ENCODE data around the gene OPCML.

The OPCML gene

DNA sequence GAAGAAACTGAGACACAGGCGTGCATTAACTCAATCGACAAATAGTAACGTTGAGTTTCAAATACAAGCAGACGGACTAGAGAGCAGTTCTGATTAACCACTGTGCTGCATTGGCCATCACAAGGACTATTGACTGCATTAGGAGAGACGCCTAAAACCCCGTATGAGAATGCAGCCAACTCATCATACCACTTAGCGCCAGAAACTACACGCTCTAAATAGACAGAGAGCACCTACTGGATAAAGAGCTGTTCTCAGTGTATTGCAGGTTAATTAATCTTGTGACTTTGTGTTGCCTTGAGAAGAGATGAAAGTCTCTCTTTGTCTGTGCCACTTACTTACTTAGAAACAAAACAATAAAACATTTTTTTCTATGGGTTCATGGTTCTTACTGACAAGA is 484.0 kb downstream of the OPCML start:
- in situ Hi-C loops (cut with MboI; ENCODE audit: low sequenced_read_pairs): no loop called here

DNA sequence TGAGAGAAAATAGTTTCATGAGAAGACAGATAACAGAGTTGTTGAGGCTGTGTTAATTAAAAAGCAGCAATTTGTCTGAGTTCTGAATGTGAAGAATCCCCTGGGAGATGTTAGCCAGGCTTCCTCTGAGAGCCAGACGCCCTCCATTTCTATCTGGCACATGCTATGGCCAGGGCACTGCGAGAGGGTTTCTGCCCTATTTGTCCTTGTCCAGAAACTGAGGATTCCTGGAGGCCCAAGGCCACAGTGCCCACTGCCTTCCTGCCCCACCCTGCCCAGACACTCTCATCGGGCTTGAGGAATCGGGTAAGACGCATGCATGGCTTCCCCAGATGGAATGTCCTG is 484.6 kb downstream of the OPCML start:
- in situ Hi-C loops (cut with MboI; ENCODE audit: low sequenced_read_pairs): no loop called here

DNA sequence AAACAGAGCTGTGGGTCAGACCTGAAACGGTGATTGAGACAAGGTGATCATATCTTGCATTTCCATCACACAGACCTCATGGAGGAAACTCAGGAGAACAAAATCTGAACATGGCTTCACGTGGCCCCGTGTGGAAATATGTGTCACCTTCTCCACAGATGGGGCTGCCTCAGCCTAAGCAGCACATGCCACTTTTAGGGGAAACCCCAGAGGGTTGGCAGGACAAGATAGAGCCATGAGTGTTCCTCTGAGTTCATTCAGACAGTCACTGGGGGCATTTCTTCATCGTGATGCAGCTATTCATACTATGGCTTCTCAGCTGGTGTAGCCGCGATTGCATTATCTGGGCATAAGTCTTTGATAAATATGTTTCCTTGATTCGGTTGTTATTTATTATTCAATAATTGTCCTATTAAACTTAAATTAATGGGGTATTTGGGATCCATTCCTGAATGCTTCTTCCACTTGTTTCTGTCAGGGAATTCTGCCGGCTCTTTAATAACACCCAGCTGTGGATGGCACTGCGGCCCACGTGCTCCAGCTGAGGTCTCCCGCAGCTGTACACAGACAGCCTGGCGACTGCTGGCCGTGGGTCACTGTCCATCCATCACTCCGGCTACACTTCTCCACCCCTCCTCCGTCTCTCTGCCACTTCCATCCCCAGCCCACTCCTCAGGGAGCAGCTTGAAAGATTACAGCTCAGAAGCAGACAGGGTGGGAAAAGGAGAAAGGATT is 485.1 kb downstream of the OPCML start:
- in situ Hi-C loops (cut with MboI; ENCODE audit: low sequenced_read_pairs): no loop called here

DNA sequence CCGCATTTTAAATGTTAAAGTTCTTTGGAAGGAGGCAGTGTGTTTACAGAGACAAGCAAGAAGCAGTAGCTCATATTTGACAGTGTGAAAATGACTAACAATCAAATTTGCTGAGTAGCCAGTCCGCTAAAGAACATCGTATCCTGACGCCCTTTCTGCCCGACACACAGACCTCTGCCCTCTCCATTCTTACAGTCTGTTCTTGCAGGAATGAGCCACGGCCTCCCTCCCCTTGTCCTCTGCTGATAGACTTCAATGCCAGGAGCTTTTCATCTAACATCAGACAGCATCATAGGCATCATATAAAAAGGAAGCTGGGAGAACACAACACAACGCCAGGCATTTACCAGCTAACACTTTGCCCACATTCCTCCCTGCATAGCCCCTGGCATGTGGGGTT is 486.0 kb downstream of the OPCML start:
- in situ Hi-C loops (cut with MboI; ENCODE audit: low sequenced_read_pairs): no loop called here

DNA sequence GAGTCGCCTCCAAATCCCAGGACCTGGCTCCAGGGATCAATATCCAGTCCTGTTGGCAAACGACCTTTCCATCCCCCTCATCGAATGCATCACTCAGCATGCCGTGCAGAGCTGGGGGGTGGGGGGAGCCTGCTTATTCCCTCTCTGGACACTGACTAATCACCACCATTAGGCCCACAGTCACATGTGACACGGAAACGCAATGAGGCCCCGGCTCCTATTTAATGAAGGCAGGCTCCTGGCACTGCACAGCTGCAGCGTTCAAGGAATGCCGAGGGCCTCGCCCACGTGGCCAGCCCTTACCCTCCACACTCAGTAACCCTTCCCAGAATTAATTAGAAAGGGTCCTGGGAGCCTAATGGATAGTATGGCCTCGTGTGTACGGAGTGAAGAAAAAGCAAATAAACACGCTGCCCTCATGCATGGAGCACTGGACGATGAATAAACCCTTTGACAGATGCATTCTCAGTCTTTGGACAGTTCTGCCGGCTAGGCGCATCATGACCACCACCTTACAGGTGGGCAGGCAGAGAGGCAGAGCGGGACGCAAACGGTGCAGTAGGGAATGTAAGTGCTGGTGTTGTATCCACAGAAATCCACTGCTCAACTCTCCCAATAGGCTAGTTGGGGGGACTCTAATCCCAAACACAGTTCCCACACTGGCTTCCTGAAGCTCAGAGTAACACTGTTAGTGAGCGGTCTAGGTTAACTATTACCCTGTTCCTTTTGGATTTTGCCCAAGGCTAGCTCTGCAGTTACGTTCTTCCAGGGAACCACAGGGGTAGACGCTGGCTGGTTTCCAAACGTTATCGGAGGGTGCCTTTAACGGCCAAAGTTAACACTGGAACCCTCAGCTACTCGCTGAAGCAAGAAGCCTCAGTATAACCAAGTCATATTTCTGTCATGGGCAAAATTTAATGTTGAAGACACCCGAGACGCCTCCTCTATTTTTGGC is 490.1 kb downstream of the OPCML start:
- in situ Hi-C loops (cut with MboI; ENCODE audit: low sequenced_read_pairs): no loop called here

DNA sequence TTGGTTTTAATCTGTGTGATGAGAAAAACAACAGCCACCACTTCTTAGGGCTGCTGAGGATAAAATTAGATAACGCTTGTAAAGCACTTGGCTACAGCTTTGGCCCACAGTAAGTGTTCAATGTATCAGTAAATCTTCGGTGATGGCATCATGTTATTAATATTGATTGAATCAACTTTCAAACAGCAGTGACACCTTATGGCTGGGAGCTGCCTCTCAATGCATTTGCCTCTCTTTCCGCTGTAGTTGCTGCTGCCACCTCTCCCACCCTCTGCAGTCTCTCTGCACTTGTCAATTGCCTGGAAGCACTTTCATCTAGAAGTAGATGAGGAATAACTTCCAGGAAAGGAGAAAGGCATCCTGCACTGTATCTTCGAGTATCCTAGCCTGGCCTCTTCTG is 491.1 kb downstream of the OPCML start:
- in situ Hi-C loops (cut with MboI; ENCODE audit: low sequenced_read_pairs): no loop called here

DNA sequence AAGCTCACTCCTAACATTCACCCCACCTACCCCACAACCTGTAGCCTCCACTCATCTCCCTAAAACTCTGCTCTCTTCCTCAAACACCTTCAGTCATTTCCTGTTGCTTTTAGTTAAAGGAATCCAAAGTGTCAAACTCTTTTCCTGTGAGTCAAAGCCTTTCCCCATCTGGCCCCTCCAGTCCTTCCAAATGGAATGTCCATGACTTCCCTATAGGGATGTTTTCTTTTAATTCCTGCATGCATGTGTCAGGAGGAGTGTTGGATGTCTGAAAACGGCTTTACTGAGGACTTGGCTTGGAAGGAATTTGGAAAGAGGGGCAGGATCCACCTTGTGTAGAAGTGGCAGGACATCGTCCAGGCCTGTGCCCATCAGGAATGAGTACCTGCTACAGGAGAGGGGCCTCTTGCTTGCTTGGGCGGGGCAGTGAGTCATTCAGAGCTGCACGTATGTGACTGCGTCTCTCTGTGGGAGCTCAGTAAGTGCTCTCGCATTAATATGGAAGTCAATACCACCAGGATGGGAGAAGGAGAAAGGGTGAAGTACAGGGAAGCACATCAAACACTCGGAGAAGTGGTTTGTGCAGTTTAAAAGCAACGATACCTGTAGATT is 491.9 kb downstream of the OPCML start:
- in situ Hi-C loops (cut with MboI; ENCODE audit: low sequenced_read_pairs): no loop called here

DNA sequence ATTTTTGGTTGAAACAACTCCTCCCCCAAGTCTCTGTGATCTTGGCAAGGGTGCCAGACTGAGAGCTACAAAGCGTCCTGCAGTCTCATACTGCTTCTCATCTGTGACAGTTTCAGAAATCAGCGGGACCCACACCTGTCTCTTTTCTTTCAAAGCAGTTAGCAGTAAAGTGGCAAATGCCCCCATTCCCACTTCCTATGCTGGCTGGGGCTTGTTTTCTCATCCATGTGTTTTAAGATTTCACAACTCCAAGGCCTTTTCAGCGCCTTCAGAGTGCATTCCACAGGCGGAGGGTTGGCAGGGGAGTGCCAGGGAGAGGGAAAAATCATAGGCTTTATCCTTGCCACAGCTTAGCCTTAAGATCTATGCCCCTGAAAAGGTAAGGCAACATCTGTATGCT is 493.5 kb downstream of the OPCML start:
- in situ Hi-C loops (cut with MboI; ENCODE audit: low sequenced_read_pairs): no loop called here

DNA sequence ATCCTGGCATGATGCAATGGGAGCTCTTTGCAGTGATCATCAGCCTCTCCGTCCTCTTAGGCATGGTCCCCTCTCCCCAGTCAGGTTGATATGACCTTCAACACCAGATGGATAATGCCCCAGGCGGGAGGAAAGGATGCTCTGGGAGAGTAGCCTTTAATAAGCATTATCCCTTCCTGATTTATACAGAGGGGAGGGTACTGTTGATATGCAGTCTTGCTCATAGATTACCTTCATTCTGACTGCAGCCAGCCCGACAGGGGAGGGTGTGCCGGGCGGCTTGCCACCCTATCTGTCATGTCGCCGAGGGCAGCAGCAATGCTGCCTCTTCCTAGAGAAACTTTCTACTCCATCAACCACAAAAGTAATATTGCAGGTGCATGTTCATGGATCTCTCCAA is 497.4 kb downstream of the OPCML start:
- in situ Hi-C loops (cut with MboI; ENCODE audit: low sequenced_read_pairs): no loop called here

DNA sequence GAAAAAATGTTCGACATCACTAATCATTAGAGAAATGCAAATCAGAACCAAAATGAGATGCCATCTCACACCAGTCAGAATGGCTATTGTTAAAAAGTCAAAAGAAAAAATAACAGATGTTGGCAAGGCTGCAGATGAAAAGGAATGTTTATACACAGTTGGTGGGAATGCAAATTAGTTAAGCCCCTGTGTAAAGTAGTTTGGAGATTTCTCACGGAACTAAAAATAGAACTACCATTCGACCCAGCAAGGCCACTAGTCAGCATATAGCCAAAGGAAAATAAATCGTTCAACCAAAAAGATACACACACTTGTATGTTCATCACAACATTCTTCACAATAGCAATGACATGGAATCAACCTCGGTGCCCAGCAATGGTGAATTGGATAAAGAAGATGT is 503.2 kb downstream of the OPCML start:
- in situ Hi-C loops (cut with MboI; ENCODE audit: low sequenced_read_pairs): no loop called here

DNA sequence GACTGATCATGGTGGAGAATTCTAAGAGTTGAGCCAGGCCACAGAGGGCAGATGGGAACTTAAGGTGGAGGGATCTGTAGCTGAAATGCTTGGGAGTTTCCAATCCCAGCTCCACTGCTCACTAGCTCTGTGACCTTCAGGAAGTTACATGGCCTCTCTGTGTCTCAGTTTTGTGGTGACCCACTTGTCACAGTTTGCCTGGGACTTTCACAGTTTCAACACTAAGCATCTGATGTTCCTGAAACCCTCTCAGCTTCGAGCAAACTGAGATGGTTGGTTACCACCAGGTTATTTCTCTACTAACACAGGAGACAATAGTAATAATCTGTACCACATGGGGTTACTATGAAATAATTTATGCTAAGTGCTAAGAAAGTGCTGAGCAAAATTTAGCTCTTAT is 505.3 kb downstream of the OPCML start:
- in situ Hi-C loops (cut with MboI; ENCODE audit: low sequenced_read_pairs): no loop called here

DNA sequence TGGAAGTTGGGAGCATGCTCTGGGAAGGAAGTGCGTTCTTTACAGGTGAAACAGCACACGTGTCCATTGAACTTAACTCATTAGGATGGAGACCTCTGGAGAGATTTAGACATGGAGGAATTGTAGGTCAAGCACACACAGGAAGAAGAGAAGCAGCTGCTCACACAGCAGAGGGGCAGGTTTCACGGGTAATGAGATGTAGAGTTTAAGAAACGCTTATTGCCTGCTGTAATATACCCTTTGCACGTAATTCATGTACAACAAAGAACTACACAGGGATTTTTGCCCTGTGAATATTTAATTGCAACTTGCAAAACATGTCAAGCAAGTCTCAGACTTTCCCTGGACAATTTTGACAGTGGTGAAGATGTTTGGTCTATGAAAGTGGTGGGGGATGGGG is 508.0 kb downstream of the OPCML start:
- in situ Hi-C loops (cut with MboI; ENCODE audit: low sequenced_read_pairs): no loop called here

DNA sequence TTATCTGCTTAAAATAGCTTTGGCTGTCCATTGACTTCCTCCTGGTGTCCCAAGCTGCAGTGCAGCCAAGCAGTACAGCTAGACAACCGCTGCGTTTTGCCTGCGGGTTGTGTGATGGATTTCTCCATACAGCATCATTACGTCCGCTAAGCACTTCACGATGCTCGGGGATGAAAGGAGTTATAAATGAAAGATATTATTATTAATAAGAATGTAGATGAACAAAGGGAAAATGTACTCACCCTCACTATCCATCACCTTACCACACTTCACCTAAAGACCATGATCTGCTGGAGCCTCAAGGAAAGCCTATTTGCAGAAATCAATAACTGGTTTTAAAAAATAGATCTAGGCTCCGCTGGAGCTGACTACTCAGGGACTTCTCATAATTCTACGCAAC is 509.1 kb downstream of the OPCML start:
- in situ Hi-C loops (cut with MboI; ENCODE audit: low sequenced_read_pairs): no loop called here

DNA sequence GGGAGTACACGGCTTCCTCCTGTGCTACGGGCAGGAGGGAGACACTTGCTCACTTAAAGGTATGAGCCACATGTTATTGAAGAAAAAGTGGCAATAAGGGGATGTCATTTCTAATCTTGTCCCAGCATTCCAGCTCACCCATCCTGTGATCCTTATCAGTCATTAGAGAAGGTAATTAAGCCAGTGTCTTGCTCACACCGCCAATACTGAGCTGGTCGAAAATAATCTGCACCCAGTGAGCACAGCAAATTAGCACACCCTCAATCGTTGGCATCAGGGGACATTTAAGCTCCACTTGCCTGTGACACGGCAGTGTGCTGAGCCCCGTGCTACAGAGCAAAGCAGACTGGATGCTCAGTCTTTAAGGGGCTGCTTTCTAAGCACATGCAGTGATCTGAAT is 510.7 kb downstream of the OPCML start:
- in situ Hi-C loops (cut with MboI; ENCODE audit: low sequenced_read_pairs): no loop called here

DNA sequence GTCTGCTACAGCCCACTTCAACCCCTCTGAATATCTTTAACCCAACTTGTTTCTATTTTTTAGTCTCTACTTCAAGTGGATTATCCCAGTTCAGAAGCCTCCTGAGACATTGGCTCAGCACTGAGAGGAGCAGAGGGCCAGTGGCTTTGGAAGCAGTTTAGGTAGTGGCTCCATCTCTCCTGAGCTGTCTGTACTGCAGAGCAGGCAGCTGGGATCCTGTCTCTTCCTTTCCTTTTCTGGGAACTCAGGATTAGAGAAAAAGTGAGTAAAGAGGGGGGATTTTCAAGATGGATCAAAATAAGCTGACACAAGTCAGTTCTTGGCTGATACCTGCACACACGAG is 512.0 kb downstream of the OPCML start:
- in situ Hi-C loops (cut with MboI; ENCODE audit: low sequenced_read_pairs): no loop called here

DNA sequence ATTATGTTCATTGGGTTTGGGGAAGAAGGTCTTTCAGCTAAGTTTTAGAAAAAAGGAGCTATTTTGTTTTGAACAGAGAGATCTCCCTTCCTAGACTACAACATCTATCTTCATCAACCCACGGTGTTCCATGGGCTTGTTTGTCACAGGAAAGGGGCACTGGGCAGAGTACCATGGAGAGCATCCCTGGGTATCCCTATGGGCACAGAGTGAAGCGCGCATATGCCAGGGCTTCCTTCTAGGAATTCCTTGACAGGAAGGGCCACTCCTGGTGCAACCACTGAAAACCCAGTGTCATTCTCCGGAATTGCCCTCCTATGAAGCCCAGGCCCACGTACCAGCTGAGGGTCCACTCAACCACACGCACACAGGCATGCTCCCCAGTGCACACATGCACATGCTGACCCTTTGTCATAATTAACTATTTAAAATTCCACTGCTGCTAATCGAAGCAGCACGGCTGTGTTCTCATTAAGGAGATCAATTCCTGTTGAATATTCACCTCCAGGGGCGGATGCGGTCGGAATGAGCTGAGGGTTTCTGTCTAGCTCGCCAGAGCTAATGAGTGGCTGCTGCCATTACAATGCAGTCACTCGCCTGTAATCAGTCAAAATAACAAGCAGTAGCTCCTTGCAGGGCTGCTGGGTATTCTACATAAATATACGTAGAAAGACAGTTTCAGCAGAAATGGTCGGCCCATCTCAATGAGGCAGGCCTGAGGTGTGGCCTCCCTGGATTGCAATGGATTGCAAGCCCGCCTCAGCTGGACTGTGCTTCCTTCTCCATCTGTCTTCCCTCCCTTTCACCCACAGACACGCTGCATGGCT is 512.5 kb downstream of the OPCML start:
- in situ Hi-C loops (cut with MboI; ENCODE audit: low sequenced_read_pairs): no loop called here

DNA sequence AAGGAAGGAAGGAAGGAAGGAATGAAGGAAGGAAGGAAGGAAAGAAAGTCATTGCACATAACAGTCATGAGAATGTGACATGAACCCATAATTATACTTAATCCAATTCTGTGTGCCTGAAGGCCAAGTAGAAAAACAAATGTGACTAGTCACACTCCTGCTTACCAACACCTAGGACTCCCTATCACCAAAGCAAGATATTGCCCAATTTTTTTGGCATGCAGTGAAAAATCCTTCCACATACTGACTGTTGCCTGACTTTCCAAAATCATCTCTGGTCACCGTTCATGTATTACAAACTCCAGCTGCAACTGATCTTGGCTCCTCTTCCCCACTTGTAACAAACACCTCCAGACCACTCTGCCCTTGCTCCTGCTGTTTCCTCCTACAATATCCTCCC is 516.8 kb downstream of the OPCML start:
- in situ Hi-C loops (cut with MboI; ENCODE audit: low sequenced_read_pairs): no loop called here

DNA sequence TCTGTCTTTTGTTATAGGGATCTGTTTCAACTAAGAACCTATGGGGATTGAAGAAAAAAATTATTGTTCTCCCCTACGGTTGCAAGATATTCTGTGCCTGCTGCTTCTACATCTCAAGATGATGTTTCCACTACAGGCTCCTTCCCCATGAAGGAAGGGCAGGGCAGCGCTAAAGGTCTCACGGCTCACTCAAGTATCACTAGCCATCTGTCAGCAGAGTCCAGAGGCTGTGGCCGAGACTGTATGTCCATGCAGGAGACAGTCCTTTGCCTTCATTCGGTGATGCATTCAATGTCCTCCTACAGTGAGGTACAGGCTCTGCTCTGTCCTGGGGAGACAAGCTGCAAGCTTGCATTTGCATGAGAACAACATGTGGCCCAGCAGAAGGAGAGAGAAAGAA is 518.0 kb downstream of the OPCML start:
- in situ Hi-C loops (cut with MboI; ENCODE audit: low sequenced_read_pairs): no loop called here

DNA sequence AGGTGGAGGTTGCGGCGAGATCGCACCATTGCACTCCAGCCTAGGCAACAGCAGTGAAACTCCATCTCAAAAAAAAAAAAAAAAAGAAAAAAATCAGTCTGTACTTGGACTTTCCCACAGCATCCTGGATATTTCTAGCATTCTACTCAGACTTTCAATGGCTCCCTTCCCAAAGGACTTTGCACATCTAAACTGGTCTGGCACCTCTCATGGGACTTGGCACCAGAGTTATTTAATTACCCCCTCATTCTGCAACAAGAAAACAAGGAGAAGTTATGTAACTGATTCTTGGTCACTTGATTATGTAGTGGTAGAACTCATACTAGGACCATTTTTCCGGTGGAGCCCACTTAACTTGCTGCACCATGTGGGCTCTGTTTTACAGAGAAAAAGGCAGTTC is 519.5 kb downstream of the OPCML start:
- in situ Hi-C loops (cut with MboI; ENCODE audit: low sequenced_read_pairs): no loop called here

DNA sequence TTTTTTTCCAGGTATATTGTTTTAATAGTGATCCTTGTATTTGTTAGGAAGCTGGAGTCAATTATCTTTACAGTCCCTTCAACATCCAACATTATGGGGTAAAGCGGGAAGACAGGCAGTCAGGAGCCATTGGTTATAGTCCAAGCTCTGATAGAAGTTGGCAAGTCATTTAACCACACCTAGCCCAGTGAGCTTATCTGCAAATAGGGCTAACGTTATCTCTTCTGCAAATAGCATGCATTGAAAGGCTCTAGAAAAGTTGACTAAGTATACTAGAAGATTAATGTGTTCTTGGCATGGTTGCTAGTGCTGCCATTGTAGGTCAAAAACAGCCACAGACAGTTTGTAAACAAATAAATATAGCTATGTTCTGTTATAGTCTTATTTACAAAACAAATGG is 520.7 kb downstream of the OPCML start:
- in situ Hi-C loops (cut with MboI; ENCODE audit: low sequenced_read_pairs): no loop called here

DNA sequence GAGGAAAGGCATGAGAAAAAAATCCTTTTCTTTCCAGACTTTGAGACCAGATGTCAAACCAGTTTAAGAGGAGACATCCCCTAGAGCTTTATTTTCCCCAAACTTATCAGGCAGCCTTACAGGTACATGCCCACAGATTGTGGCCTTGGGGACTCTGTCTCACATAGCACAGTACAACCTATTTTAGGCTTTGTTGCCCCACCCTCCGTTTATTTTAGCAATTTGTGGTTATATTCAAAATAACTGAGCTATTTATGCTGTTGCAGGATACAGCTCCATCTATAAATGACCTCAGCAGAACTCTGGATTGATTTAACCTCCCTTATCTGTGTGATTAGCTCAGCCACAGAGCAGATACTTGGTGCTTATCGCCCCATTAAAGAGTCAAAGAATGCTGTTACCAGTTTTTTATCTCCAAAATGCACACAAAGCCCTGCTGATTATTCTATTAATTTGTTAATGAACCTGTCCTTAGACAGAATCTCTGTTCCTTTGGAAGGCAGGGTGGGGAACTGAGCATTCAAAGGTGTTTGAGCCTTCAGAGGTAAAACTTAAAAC is 525.2 kb downstream of the OPCML start:
- in situ Hi-C loops (cut with MboI; ENCODE audit: low sequenced_read_pairs): no loop called here
